Measurements from ENCODE around the gene FBN1.

FBN1 gene

GRCh38 chr15:48451736-48452135, 193.8 kb downstream of the FBN1 start:
- TF ChIP-seq CTCF (IDR thresholded peaks at IDR 0.05; ENCODE audit: low read depth, low read length, missing control alignments), result no peak
- H3K4me3 ChIP-seq (ENCODE audit: low read depth, low read length), result no peak overlapping the region
- DNase-seq (ENCODE audit: low read depth), result no peak
- in situ Hi-C loops (cut with HindIII; ENCODE audit: low sequenced_read_pairs), result no loop called here

GRCh38 chr15:48451241-48451640, 194.3 kb downstream of the FBN1 start:
- no peak overlapping the region for H3K4me3 ChIP-seq (ENCODE audit: low read depth, low read length)
- no peak for DNase-seq (ENCODE audit: low read depth)
- in situ Hi-C loops (cut with HindIII; ENCODE audit: low sequenced_read_pairs), result no loop called here
- TF ChIP-seq CTCF (IDR thresholded peaks at IDR 0.05; ENCODE audit: low read depth, low read length, missing control alignments), result no peak

GRCh38 chr15:48449734-48450133, 195.8 kb downstream of the FBN1 start:
- in situ Hi-C loops (cut with HindIII; ENCODE audit: low sequenced_read_pairs), result no loop called here
- no peak for DNase-seq (ENCODE audit: low read depth)
- H3K4me3 ChIP-seq (ENCODE audit: low read depth, low read length), result no peak overlapping the region
- no peak for TF ChIP-seq CTCF (IDR thresholded peaks at IDR 0.05; ENCODE audit: low read depth, low read length, missing control alignments)

- in situ Hi-C loops (cut with HindIII; ENCODE audit: low sequenced_read_pairs), result no loop called here
- no peak overlapping the region for H3K4me3 ChIP-seq (ENCODE audit: low read depth, low read length)
- no peak for TF ChIP-seq CTCF (IDR thresholded peaks at IDR 0.05; ENCODE audit: low read depth, low read length, missing control alignments)
- DNase-seq (ENCODE audit: low read depth), result no peak
These were observed 197.9 kb downstream of the FBN1 start for GRCh38 chr15:48447657-48448056.

GRCh38 chr15:48447058-48447457, 198.5 kb downstream of the FBN1 start:
- no peak for DNase-seq (ENCODE audit: low read depth)
- in situ Hi-C loops (cut with HindIII; ENCODE audit: low sequenced_read_pairs), result no loop called here
- no peak overlapping the region for H3K4me3 ChIP-seq (ENCODE audit: low read depth, low read length)
- TF ChIP-seq CTCF (IDR thresholded peaks at IDR 0.05; ENCODE audit: low read depth, low read length, missing control alignments), result no peak

GRCh38 chr15:48442011-48442410, 203.5 kb downstream of the FBN1 start:
- DNase-seq (ENCODE audit: low read depth), result no peak
- TF ChIP-seq CTCF (IDR thresholded peaks at IDR 0.05; ENCODE audit: low read depth, low read length, missing control alignments), result no peak

GRCh38 chr15:48440084-48440483, 205.4 kb downstream of the FBN1 start:
- peak; percentile 65 for DNase-seq (ENCODE audit: low read depth)
- in situ Hi-C loops (cut with HindIII; ENCODE audit: low sequenced_read_pairs), result no loop called here
- no peak for TF ChIP-seq CTCF (IDR thresholded peaks at IDR 0.05; ENCODE audit: low read depth, low read length, missing control alignments)
- H3K4me3 ChIP-seq (ENCODE audit: low read depth, low read length), result no peak overlapping the region

More at GRCh38 chr15:48442011-48442410, 203.5 kb downstream of the FBN1 start:
- in situ Hi-C loops (cut with HindIII; ENCODE audit: low sequenced_read_pairs), result no loop called here
- H3K4me3 ChIP-seq (ENCODE audit: low read depth, low read length), result no peak overlapping the region
